GM13976 (cell line): ENCODE data around the gene PDE4D.
"Not testable (repeated sequence)": the region's sequence is repeated elsewhere in the genome, so short reads cannot be mapped to it uniquely, and the experiment has no call there.

Experiments
- DNase-seq: peaks from one replicate; pipeline ENCODE4 v3.0.0; 2012; ENCODE audit warnings: low spot score
- CTCF ChIP-seq: IDR thresholded peaks from 2 replicates; pipeline ENCODE4 v1.5.1; 2012; ENCODE audit warnings: borderline replicate concordance, mild to moderate bottlenecking; ENCODE audit not compliant: insufficient read depth; ENCODE audit errors: extremely low read depth, missing control alignments, control extremely low read depth
- in situ Hi-C: fragments of 300-500 bp; cut with MboI; formaldehyde crosslinking; loops from one replicate; pipeline ENCODE4 v1.12.0; 2022; ENCODE audit warnings: low sequenced_read_pairs, mixed read lengths, inconsistent platforms; ENCODE audit not compliant: unreplicated experiment

Gene PDE4D

GRCh38 chr5:59600153-59600552 is 293.4 kb downstream of the PDE4D start:
- in situ Hi-C loops = no loop called here
- no peak for DNase-seq
- no peak for TF ChIP-seq CTCF

- no peak for TF ChIP-seq CTCF
- in situ Hi-C loops = no loop called here
- no peak for DNase-seq
Observed at GRCh38 chr5:59599729-59600128, 293.8 kb downstream of the PDE4D start.

- no peak for TF ChIP-seq CTCF
- no peak for DNase-seq
- in situ Hi-C loops = no loop called here
Observed at GRCh38 chr5:59598547-59598874, 295.0 kb downstream of the PDE4D start.

- in situ Hi-C loops = no loop called here
- no peak for TF ChIP-seq CTCF
- DNase-seq = no peak
Observed at GRCh38 chr5:59597690-59598546, 295.6 kb downstream of the PDE4D start.

GRCh38 chr5:59596586-59597350 is 296.8 kb downstream of the PDE4D start:
- no peak for TF ChIP-seq CTCF
- in situ Hi-C loops = no loop called here

GRCh38 chr5:59594118-59594517 is 299.4 kb downstream of the PDE4D start:
- DNase-seq, in situ Hi-C loops: not testable (repeated sequence)

More at GRCh38 chr5:59596586-59597350, 296.8 kb downstream of the PDE4D start:
- no peak for DNase-seq

- no peak for DNase-seq
- no peak for TF ChIP-seq CTCF
- in situ Hi-C loops = no loop called here
Observed at GRCh38 chr5:59593439-59594007, 300.0 kb downstream of the PDE4D start.
